DOHH2 (cell line): ENCODE measurements around the gene PATL1.

ENCODE experiments used
- H3F3A ChIP-seq: fragments of 200-600 bp; sonication (generic), shearing (Covaris generic); 2 replicates; pipeline ENCODE4 v1.6.0; 2016; ENCODE audit warnings: antibody characterized with exemption, mild to moderate bottlenecking; ENCODE audit not compliant: control insufficient read depth, insufficient read depth
- H3K27ac ChIP-seq: fragments of 200-600 bp; sonication (generic); 2 replicates; pipeline ENCODE4 v1.5.1; 2014; ENCODE audit warnings: low read depth, mild to moderate bottlenecking, low read length, moderate library complexity
- H3K27me3 ChIP-seq: fragments of 200-600 bp; sonication (generic); 2 replicates; pipeline ENCODE4 v1.6.1; 2014; ENCODE audit warnings: mild to moderate bottlenecking, low read length, mixed read lengths; ENCODE audit not compliant: control insufficient read depth
- H3K36me3 ChIP-seq: fragments of 200-600 bp; sonication (generic); 2 replicates; pipeline ENCODE4 v1.6.1; 2014; ENCODE audit warnings: mild to moderate bottlenecking, low read length, moderate library complexity, mixed read lengths; ENCODE audit not compliant: control insufficient read depth
- H3K4me1 ChIP-seq: fragments of 200-600 bp; sonication (generic); 2 replicates; pipeline ENCODE4 v1.6.1; 2014; ENCODE audit warnings: mild to moderate bottlenecking, low read length, mixed read lengths; ENCODE audit not compliant: control insufficient read depth
- H3K4me2 ChIP-seq: fragments of 200-600 bp; sonication (generic); 2 replicates; pipeline ENCODE4 v1.6.0; 2014; ENCODE audit warnings: mild to moderate bottlenecking, low read length, moderate library complexity
- H3K4me3 ChIP-seq: fragments of 200-600 bp; sonication (generic); 2 replicates; pipeline ENCODE4 v1.5.1; 2014; ENCODE audit warnings: mild to moderate bottlenecking, low read length, mixed read lengths
- H3K79me2 ChIP-seq: fragments of 200-600 bp; sonication (generic); 2 replicates; pipeline ENCODE4 v1.6.1; 2014; ENCODE audit warnings: mild to moderate bottlenecking, low read length, mixed read lengths; ENCODE audit not compliant: control insufficient read depth
- H3K9me2 ChIP-seq: fragments of 200-600 bp; sonication (generic); replicated peaks from 2 replicates; pipeline ENCODE4 v1.6.1; 2014; ENCODE audit warnings: mild to moderate bottlenecking, low read length, mixed read lengths; ENCODE audit not compliant: control insufficient read depth
- H3K9me3 ChIP-seq: fragments of 200-600 bp; sonication (generic); 2 replicates; pipeline ENCODE4 v1.6.1; 2014; ENCODE audit warnings: antibody characterized with exemption, low read length, mixed read lengths; ENCODE audit not compliant: control insufficient read depth, insufficient read depth
- H4K20me1 ChIP-seq: fragments of 200-600 bp; sonication (generic); 2 replicates; pipeline ENCODE4 v1.6.0; 2014; ENCODE audit warnings: low read depth, mild to moderate bottlenecking, antibody characterized with exemption, low read length, moderate library complexity; ENCODE audit not compliant: control insufficient read depth, insufficient read depth
- CTCF ChIP-seq: fragments of 200-600 bp; sonication (generic); IDR thresholded peaks from one replicate; pipeline ENCODE4 v1.5.1; 2014; ENCODE audit warnings: antibody characterized with exemption, mild to moderate bottlenecking, low read depth, low read length; ENCODE audit not compliant: poor library complexity, severe bottlenecking
- EZH2phosphoT487 ChIP-seq: fragments of 200-600 bp; sonication (generic); IDR thresholded peaks from 2 replicates; pipeline ENCODE4 v1.6.1; 2017; ENCODE audit warnings: borderline replicate concordance, mild to moderate bottlenecking, antibody characterized with exemption, low read length, moderate library complexity, mixed read lengths

PATL1 gene

GRCh38 chr11:59678118-59678812, 9.4 kb upstream of the PATL1 start:
- Histone ChIP-seq H4K20me1 (no peaks in the 10 kb centered on the region), H3F3A (no peaks in the 10 kb centered on the region), H3K27me3 (no peaks in the 10 kb centered on the region), H3K36me3 (no peaks in the 10 kb centered on the region), H3K4me2 (no peak overlapping the region), H3K4me3 (no peak overlapping the region), H3K79me2 (no peaks in the 10 kb centered on the region), H3K27ac (no peak overlapping the region), H3K9me3 (no peaks in the 10 kb centered on the region), H3K4me1 (no peaks in the 10 kb centered on the region), H3K9me2 (no peaks in the 10 kb centered on the region)
- TF ChIP-seq CTCF, result no peak
- TF ChIP-seq EZH2phosphoT487, result no peak

GRCh38 chr11:59676205-59676604, 7.4 kb upstream of the PATL1 start:
- TF ChIP-seq EZH2phosphoT487 (no peak), CTCF (no peak)
- no peak overlapping the region for H3K4me2 ChIP-seq
- H3K79me2 ChIP-seq, result no peaks in the 10 kb centered on the region
- H4K20me1 ChIP-seq, result no peaks in the 10 kb centered on the region
- no peaks in the 10 kb centered on the region for H3K9me3 ChIP-seq
- H3K4me3 ChIP-seq, result no peak overlapping the region
- H3K36me3 ChIP-seq, result no peaks in the 10 kb centered on the region
- no peaks in the 10 kb centered on the region for H3F3A ChIP-seq
- no peak overlapping the region for H3K27ac ChIP-seq
- 0 out of 2 replicates have a peak, but pooled peaks cover 3% of the 10 kb centered on the region for H3K4me1 ChIP-seq
- no peaks in the 10 kb centered on the region for H3K27me3 ChIP-seq
- no peaks in the 10 kb centered on the region for H3K9me2 ChIP-seq

- peaks cover 12% of the 10 kb centered on the region for H3K4me1 ChIP-seq
- no peaks in the 10 kb centered on the region for H3F3A ChIP-seq
- no peak overlapping the region for H3K4me2 ChIP-seq
- H3K9me3 ChIP-seq, result no peaks in the 10 kb centered on the region
- H3K27me3 ChIP-seq, result no peaks in the 10 kb centered on the region
- H3K79me2 ChIP-seq, result peaks cover 4% of the 10 kb centered on the region
- no peaks in the 10 kb centered on the region for H3K9me2 ChIP-seq
- TF ChIP-seq CTCF, result no peak
- TF ChIP-seq EZH2phosphoT487, result no peak
- H4K20me1 ChIP-seq, result no peaks in the 10 kb centered on the region
- no peaks in the 10 kb centered on the region for H3K36me3 ChIP-seq
- no peak overlapping the region for H3K4me3 ChIP-seq
- H3K27ac ChIP-seq, result no peak overlapping the region
Observed at GRCh38 chr11:59674291-59674690, 5.5 kb upstream of the PATL1 start.
